H9 (cell line): ENCODE measurements around the gene CARD19. TPM values are rescaled to one million over a fixed set of nuclear protein-coding genes. Genes with fewer than 3 reads are reported as not detected.

Source experiments
- DNase-seq: peaks from one replicate; pipeline ENCODE4 v3.0.0-alpha.2; 2017
- H2AFZ ChIP-seq: one replicate; pipeline ENCODE4 v1.6.1; 2013; ENCODE audit warnings: mild to moderate bottlenecking, low read length, control low read depth, moderate library complexity
- H2AK5ac ChIP-seq: 2 replicates; pipeline ENCODE4 v1.6.1; 2013; ENCODE audit warnings: low read length, control low read depth, mixed read lengths; ENCODE audit not compliant: insufficient read length
- H2BK120ac ChIP-seq: one replicate; pipeline ENCODE4 v1.6.1; 2013; ENCODE audit warnings: low read depth, mild to moderate bottlenecking, low read length, control low read depth, inconsistent platforms; ENCODE audit not compliant: poor library complexity, severe bottlenecking
- H2BK12ac ChIP-seq: 2 replicates; pipeline ENCODE4 v1.6.1; 2013; ENCODE audit warnings: low read length, control low read depth, mixed read lengths, low read depth; ENCODE audit not compliant: insufficient read length
- H2BK15ac ChIP-seq: 2 replicates; pipeline ENCODE4 v1.6.1; 2013; ENCODE audit warnings: low read depth, low read length, control low read depth
- H2BK20ac ChIP-seq: one replicate; pipeline ENCODE4 v1.6.1; 2013; ENCODE audit warnings: low read depth, mild to moderate bottlenecking, low read length, control low read depth, inconsistent platforms; ENCODE audit not compliant: poor library complexity, severe bottlenecking
- H2BK5ac ChIP-seq: 2 replicates; pipeline ENCODE4 v1.6.1; 2013; ENCODE audit warnings: low read length, control low read depth, mixed read lengths; ENCODE audit not compliant: insufficient read length
- H3K14ac ChIP-seq: 2 replicates; pipeline ENCODE4 v1.6.1; 2013; ENCODE audit warnings: low read length, control low read depth; ENCODE audit not compliant: insufficient read depth
- H3K18ac ChIP-seq: 2 replicates; pipeline ENCODE4 v1.6.1; 2013; ENCODE audit warnings: low read depth, mild to moderate bottlenecking, mixed read lengths, low read length, control low read depth; ENCODE audit not compliant: insufficient read length
- H3K23ac ChIP-seq: 2 replicates; pipeline ENCODE4 v1.6.1; 2013; ENCODE audit warnings: low read length, control low read depth, mixed read lengths, low read depth; ENCODE audit not compliant: insufficient read length
- H3K23me2 ChIP-seq: 2 replicates; pipeline ENCODE4 v1.6.1; 2013; ENCODE audit warnings: low read depth, mild to moderate bottlenecking, mixed read lengths, low read length, control low read depth; ENCODE audit not compliant: insufficient read length, poor library complexity, severe bottlenecking
- H3K27ac ChIP-seq: 2 replicates; pipeline ENCODE4 v1.5.1; 2013; ENCODE audit warnings: low read length, control low read depth, mixed read lengths, low read depth; ENCODE audit not compliant: insufficient read length
- H3K27me3 ChIP-seq: 2 replicates; pipeline ENCODE4 v1.6.1; 2013; ENCODE audit warnings: low read length, control low read depth, inconsistent platforms; ENCODE audit not compliant: insufficient read depth
- H3K4ac ChIP-seq: 2 replicates; pipeline ENCODE4 v1.6.1; 2013; ENCODE audit warnings: low read depth, mild to moderate bottlenecking, control low read depth, inconsistent platforms, low read length, moderate library complexity
- H3K4me1 ChIP-seq: 2 replicates; pipeline ENCODE4 v1.6.1; 2013; ENCODE audit warnings: low read length, control low read depth, inconsistent platforms; ENCODE audit not compliant: insufficient read depth
- H3K4me2 ChIP-seq: 2 replicates; pipeline ENCODE4 v1.6.1; 2013; ENCODE audit warnings: low read length, control low read depth, mixed read lengths; ENCODE audit not compliant: insufficient read length, insufficient read depth
- H3K56ac ChIP-seq: 2 replicates; pipeline ENCODE4 v1.6.1; 2013; ENCODE audit warnings: low read depth, mild to moderate bottlenecking, mixed read lengths, low read length, control low read depth; ENCODE audit not compliant: insufficient read length
- H3K79me1 ChIP-seq: 2 replicates; pipeline ENCODE4 v1.6.1; 2013; ENCODE audit warnings: low read depth, mild to moderate bottlenecking, moderate library complexity, low read length, control low read depth, inconsistent platforms; ENCODE audit not compliant: insufficient read depth, poor library complexity, severe bottlenecking
- H3K79me2 ChIP-seq: 2 replicates; pipeline ENCODE4 v1.6.1; 2013; ENCODE audit warnings: low read length, control low read depth, inconsistent platforms; ENCODE audit not compliant: insufficient read depth
- H3K9ac ChIP-seq: 2 replicates; pipeline ENCODE4 v1.6.1; 2013; ENCODE audit warnings: low read length, control low read depth, mixed read lengths; ENCODE audit not compliant: insufficient read length; ENCODE audit errors: extremely low read depth
- H3K9me3 ChIP-seq: one replicate; pipeline ENCODE4 v1.6.1; 2013; ENCODE audit warnings: low read depth, low read length, inconsistent platforms; ENCODE audit not compliant: control insufficient read depth
- H3T11ph ChIP-seq: one replicate; pipeline ENCODE4 v1.6.1; 2013; ENCODE audit warnings: mild to moderate bottlenecking, low read length, control low read depth, inconsistent platforms
- H4K20me1 ChIP-seq: one replicate; pipeline ENCODE4 v1.6.1; 2013; ENCODE audit not compliant: control insufficient read depth, insufficient read length, insufficient read depth
- H4K5ac ChIP-seq: 2 replicates; pipeline ENCODE4 v1.6.1; 2013; ENCODE audit warnings: low read depth, mild to moderate bottlenecking, mixed read lengths, low read length, control low read depth; ENCODE audit not compliant: insufficient read length
- H4K8ac ChIP-seq: replicated peaks from 2 replicates; pipeline ENCODE4 v1.6.1; 2013; ENCODE audit warnings: low read length, control low read depth, mixed read lengths, low read depth; ENCODE audit not compliant: insufficient read length
- H4K91ac ChIP-seq: 2 replicates; pipeline ENCODE4 v1.6.1; 2013; ENCODE audit warnings: low read depth, mild to moderate bottlenecking, moderate library complexity, mixed read lengths, low read length, control low read depth; ENCODE audit not compliant: insufficient read length
- H3K27ac Mint-ChIP-seq, 3 experiments: 2 replicates in 2 of 3; 3 replicates in 1 of 3; pipeline ENCODE4 v1.8.0; 2020 to 2021; ENCODE audit warnings: mixed read lengths in 3 of 3, mild to moderate bottlenecking in 1 of 3, moderate library complexity in 1 of 3
- H3K27me3 Mint-ChIP-seq: 2 replicates; pipeline ENCODE4 v1.8.0; 2021; ENCODE audit warnings: low read depth, mild to moderate bottlenecking, moderate library complexity, mixed read lengths
- H3K36me3 Mint-ChIP-seq, 3 experiments: 2 replicates in 2 of 3; 3 replicates in 1 of 3; pipeline ENCODE4 v1.8.0; 2020 to 2021; ENCODE audit warnings: low read depth in 3 of 3, mixed read lengths in 3 of 3; ENCODE audit not compliant: insufficient read depth in 1 of 3
- H3K4me1 Mint-ChIP-seq, 2 experiments: 2 replicates each; pipeline ENCODE4 v1.8.0; 2020; ENCODE audit warnings: mixed read lengths in 2 of 2
- H3K4me3 Mint-ChIP-seq, 2 experiments: 2 replicates in 1 of 2; 3 replicates in 1 of 2; pipeline ENCODE4 v1.8.0; 2020 to 2021; ENCODE audit warnings: mild to moderate bottlenecking in 2 of 2, mixed read lengths in 2 of 2, moderate library complexity in 1 of 2
- H3K9me3 Mint-ChIP-seq, 2 experiments: 2 replicates in 1 of 2; 3 replicates in 1 of 2; pipeline ENCODE4 v1.8.0; 2020; ENCODE audit warnings: mild to moderate bottlenecking in 2 of 2, mixed read lengths in 2 of 2, moderate library complexity in 1 of 2
- CTCF ChIP-seq: fragments of 200-600 bp; sonication (generic); conservative IDR thresholded peaks from 3 replicates; pipeline ENCODE4 v1.8.0; 2021; ENCODE audit warnings: antibody characterized with exemption, mild to moderate bottlenecking
- WGBS: extraction: QIAGEN DNeasy Blood & Tissue Kit; methylation state at CpG from one replicate; pipeline ENCODE4 v1.1.7; 2013; ENCODE audit warnings: missing lambda C conversion rate, low lambda C conversion rate, mixed read lengths; ENCODE audit not compliant: insufficient read length; ENCODE audit errors: extremely low coverage; 5-methylcytosine and 5-hydroxymethylcytosine counted together
- total RNA-seq: library from RNA; stranded (reverse); gene quantifications from 2 replicates; pipeline ENCODE4 v1.2.1, GENCODE V29; 2021

CARD19 gene
- total RNA-seq, 1 experiment from 2014 or later: 21.4 TPM

- Mint-ChIP-seq H3K9me3 (no peaks in the 10 kb centered on the region), H3K4me3 (peak within 1 kb of the TSS; percentile 56 to 74), H3K27ac (peak within 1 kb of the TSS in 1 of 3 experiments; percentile 86; a peak in 1 of 7 replicates), H3K4me1 (peaks cover 48 to 57% of the 10 kb centered on the region in 2 experiments), H3K27me3 (peaks cover 42% of the 10 kb centered on the region), H3K36me3 (no peaks in the 10 kb centered on the region)
- H3K27ac ChIP-seq: no peak within 1 kb of the TSS
- H4K8ac ChIP-seq: no peak within 1 kb of the TSS
- peak within 1 kb of the TSS; percentile 12 for H3K4me2 ChIP-seq
- no peak within 1 kb of the TSS for H2AK5ac ChIP-seq
- no peaks in the 10 kb centered on the region for H3K23me2 ChIP-seq
- no peak within 1 kb of the TSS for H3K56ac ChIP-seq
- H2BK5ac ChIP-seq: no peak within 1 kb of the TSS
- no peak for TF ChIP-seq CTCF
- H4K20me1 ChIP-seq: no peaks in the 10 kb centered on the region
- H2BK12ac ChIP-seq: no peak within 1 kb of the TSS
- H2BK15ac ChIP-seq: no peak within 1 kb of the TSS
- H2AFZ ChIP-seq: no peak within 1 kb of the TSS
- no peak within 1 kb of the TSS for H3K23ac ChIP-seq
- no CpG with 5 or more reads among the region's 55 CpGs for WGBS
- H2BK120ac ChIP-seq: no peak within 1 kb of the TSS
- H4K5ac ChIP-seq: no peak within 1 kb of the TSS
- H3K4me1 ChIP-seq: no peaks in the 10 kb centered on the region
- peak within 1 kb of the TSS; percentile 24; the same call in 1 of the 2 replicates for H3K14ac ChIP-seq
- no peak within 1 kb of the TSS for H3K4ac ChIP-seq
- DNase-seq: peak; percentile 89
- no peak within 1 kb of the TSS for H2BK20ac ChIP-seq
- no peaks in the 10 kb centered on the region for H3K9me3 ChIP-seq
- H3K18ac ChIP-seq: no peak within 1 kb of the TSS
- no peak within 1 kb of the TSS for H4K91ac ChIP-seq
- H3K9ac ChIP-seq: no peak within 1 kb of the TSS
- no peaks in the 10 kb centered on the region for H3K27me3 ChIP-seq
- no peaks in the 10 kb centered on the region for H3K79me1 ChIP-seq
- H3T11ph ChIP-seq: no peak within 1 kb of the TSS
- no peaks in the 10 kb centered on the region for H3K79me2 ChIP-seq
Observed at GRCh38 chr9:93058355-93059010, 37.5 kb upstream of the CARD19 start, which contains the start of gene SUSD3. TSS of gene SUSD3 (plus strand) at chr9:93058701. CDS start at chr9:93058743, 42 bp downstream.
